GM19452 (cell line): ENCODE measurements around the gene CSH1.
A peak's percentile ranks its signal among the peaks of the same experiment; 100 is the strongest.
"Not testable (repeated sequence)": the region's sequence is repeated elsewhere in the genome, so short reads cannot be mapped to it uniquely, and the experiment has no call there.

ENCODE experiments used
- ATAC-seq: cut with Tn5 transposase; IDR thresholded peaks from one replicate; pipeline ENCODE4 v1.9.1; 2021; ENCODE audit not compliant: unreplicated experiment

Gene CSH1

GRCh38 chr17:63896524-63897354 is at the start of gene CSH1:
Gene CSH1 (minus strand): TSS chr17:63896574. CDS start chr17:63896511, 63 bp downstream.
- not testable (repeated sequence) for ATAC-seq

DNA sequence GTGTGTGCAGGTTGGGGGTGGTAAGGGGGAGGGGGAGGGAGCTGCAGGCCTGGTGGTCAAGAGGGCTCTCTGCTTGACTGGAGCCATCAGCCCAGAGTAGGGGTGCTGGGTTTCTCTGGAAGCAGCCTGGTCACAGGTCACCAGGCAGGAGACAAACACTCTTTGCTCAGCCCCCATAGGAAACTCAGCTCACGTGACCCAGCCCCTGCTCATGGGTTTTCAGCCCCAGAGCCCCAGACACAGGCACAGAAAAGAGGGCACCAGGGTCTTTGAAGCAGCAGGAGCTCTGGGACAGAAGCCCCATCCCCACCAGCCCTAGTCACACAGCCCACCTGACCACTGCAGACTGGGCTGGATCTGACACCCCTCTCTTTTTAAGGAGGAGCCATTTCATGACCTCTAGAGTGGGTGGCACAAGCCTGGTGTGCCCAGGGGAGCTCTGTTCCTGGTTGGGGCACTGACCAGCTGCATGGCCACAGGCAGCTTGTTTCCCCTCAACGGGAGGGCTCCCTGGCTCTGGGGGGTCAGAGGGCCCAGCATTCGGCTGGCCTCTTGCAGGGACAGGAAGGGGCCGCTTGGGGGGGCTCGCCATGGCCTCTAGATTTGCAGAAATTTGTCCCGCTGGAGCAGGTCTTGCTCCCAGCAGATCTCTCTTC is 49.5 kb upstream of the CSH1 start:
- ATAC-seq, result no peak

DNA sequence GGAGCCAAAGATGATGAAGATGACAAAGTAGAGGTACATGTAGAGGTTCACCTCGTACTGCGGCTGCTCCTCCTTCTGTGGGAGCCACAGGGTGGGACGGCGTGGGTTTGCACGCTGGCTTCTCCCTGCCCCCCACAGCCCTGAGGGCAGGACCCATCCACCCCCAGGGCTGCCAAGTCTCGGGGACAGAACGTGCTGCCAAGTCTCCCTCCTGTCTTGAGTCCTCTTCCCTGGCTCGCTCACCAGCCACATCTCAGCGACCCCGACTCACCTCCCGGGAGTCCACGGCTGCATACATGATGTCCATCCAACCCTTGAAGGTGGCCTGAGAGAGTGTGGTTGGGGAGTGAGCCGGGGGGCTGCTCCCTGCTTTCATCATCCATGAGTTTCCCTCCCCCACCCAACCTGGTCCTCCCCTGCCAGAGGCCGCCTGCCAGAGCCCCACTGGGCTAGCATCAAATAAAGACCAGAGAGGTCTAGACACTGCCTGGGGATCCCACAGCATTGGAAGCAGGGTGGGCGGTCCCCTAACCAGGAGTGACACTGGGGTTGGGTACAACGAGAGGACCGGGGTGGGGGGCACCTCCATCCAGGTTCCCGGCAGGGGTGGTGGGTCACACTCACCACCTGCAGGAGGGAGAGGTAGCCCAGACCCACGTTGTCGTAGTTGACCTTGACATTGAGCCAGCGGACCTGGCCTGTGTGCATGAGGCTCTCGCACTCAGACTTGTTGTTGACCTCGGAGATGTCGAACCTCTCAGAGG is 48.5 kb upstream of the CSH1 start:
- no peak for ATAC-seq

DNA sequence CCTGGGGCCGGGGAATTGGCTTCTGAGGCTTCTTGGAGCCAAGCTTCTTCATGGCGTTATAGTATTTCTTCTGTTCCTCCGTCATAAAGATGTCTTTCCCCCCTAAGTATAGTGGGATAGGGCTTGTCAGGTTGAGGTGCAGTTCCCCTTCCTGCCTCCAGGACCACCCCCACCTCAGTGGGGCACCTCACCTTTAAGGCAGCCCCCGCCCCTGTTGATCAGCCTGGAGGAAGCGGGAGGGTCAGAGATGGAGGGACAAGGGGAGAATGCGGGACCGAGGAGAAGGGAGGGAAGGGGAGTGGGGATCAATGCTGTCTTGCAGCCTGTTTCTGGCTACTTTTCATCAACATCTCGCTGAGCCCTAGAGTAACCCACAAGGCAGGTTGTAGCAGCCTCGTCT is 47.4 kb upstream of the CSH1 start:
- no peak for ATAC-seq

DNA sequence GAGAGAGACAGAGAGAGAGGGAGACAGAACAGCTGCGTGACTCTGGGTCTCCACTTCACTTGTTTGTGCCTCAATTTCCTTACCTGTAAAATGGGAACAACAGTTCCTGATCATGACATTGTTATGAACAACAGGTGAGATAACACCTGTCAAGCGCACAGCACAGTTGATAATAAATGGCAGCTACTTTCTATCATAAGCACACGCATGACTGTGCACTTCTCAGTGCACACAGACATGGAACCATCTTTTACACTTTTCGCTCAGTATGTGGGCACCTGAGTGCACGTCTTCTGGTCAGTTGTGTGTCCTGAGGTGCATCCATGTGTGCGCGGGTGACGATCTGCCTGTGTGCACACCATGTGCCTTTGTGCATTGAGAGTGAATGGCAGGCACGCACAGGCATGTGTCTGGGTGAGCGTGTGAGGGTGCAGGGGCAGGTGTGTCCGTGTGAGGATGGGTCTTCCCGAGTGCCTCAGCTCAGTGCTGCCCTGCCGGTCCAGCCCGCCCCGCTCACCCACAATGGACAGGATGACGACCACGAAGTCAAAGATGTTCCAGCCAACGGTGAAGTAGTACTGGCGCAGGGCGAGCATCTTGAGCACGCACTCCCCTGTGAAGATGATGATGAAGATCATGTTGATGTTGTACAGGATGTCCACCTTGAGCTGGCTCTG is 46.1 kb upstream of the CSH1 start:
- no peak for ATAC-seq

- no peak for ATAC-seq
These were observed 45.4 kb upstream of the CSH1 start for GRCh38 chr17:63941751-63942150.

DNA sequence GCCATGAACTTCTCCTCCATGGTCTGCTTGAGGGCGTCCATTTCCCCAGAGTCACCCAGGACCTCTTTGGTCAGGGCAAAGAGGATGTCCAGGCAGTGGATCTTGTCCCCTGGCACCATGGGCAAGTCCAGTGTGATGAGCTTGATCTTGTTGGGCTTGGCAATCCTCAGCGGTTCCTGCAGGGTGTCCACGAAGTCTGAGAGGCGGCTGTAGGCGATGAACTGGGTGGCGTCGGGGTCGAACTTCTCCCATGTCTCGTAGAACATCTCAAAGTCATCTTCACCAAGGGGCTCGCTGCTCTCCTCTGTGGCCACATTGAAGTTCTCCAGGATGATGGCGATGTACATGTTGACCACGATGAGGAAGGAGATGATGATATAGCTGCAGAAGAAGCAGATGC is 44.8 kb upstream of the CSH1 start:
- ATAC-seq, result no peak

GRCh38 chr17:63940584-63940983 is 44.2 kb upstream of the CSH1 start:
- no peak for ATAC-seq

DNA sequence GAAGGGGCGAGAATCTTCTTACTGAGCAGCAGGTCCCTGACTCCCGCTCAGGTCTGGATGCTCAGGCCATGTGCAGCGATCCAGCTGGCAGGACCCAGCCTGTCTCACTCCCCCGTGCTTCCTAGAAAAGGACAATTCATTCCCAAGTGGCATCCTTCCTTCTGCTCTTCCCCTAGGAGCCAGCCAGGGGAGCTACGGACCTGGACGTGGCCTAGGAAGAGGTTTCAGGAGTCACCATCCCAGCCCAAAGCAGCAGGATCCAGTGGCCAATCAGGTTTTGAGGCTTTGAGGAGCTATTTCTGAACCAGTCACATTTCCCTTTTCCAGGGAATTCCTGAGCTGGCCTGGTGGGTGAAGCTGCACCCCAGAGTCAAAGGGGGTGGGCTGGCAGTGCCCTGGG is 43.5 kb upstream of the CSH1 start:
- no peak for ATAC-seq

DNA sequence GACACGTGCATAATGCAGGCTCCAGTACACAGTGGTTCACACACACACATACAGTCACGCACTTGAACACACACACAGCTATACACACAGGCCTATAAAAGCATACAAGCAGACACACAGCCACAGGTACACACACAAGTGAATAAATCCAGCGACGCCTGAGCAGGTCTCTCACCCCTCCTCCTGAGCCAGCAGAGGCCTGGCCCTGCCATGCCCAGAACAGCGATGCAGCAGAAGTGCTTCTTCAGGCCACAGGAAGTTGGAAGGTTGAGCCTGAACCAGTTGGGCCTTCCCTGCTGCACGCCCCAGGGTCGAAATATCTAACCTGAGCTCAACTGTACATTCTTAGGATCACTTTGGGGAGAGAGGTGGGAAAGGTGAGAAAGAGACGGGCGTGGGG is 43.0 kb upstream of the CSH1 start:
- no peak for ATAC-seq

GRCh38 chr17:63937920-63938319 is 41.5 kb upstream of the CSH1 start:
- no peak for ATAC-seq

- no peak for ATAC-seq
These were observed 40.9 kb upstream of the CSH1 start for GRCh38 chr17:63937319-63937718.

DNA sequence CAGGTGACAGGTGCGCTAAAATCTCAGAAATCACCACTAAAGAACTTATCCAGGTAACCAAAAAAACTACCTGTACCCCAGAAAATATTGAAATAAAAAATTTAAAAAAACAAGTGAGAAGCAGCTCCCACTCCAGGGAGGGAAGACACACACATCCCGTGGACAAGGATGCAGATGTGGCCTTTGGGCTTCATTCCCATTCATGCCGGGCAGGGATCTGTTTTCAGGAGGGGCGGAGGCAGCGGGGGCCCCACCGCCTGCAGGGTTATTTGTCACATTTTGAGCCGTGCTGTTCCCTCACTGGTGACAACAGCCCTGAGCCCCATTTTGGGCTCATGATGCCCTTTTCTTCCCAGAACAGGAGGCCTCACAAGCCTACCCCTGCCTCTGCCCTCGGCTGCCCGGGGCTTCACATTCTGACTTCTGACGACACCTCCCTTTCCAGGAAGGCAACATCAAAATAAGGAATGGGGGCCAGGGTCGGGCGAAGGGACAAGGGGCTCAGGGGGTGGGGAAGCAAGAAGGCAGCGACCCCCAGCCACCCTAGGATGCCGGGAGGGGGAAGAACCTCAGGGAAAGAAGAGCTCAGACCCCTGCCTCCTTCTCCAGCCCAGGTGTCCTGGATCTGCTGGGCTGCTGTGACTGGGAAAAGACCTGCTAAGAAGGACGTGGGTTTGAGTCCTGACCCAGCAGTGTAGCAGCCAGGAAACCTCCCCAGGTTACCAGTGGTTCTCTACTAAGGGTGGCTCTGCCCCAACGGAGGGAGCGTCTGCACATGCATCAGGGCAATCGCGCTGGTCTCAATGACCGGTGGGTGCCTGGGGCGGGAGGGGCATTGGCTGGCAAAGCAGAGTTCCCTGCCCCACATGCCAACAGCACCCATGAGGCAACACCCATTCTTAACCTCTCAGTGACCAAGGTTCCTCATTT is 38.1 kb upstream of the CSH1 start:
- ATAC-seq, result no peak

- ATAC-seq, result no peak
These were observed 37.2 kb upstream of the CSH1 start for GRCh38 chr17:63933598-63933997.

- ATAC-seq, result no peak
These were observed 36.3 kb upstream of the CSH1 start for GRCh38 chr17:63932721-63933120.

GRCh38 chr17:63931981-63932561 is 35.7 kb upstream of the CSH1 start, which contains the start of gene CD79B:
Gene CD79B (minus strand): TSS chr17:63932331. CDS start chr17:63932261, 70 bp downstream.
- peak; percentile 83 for ATAC-seq

DNA sequence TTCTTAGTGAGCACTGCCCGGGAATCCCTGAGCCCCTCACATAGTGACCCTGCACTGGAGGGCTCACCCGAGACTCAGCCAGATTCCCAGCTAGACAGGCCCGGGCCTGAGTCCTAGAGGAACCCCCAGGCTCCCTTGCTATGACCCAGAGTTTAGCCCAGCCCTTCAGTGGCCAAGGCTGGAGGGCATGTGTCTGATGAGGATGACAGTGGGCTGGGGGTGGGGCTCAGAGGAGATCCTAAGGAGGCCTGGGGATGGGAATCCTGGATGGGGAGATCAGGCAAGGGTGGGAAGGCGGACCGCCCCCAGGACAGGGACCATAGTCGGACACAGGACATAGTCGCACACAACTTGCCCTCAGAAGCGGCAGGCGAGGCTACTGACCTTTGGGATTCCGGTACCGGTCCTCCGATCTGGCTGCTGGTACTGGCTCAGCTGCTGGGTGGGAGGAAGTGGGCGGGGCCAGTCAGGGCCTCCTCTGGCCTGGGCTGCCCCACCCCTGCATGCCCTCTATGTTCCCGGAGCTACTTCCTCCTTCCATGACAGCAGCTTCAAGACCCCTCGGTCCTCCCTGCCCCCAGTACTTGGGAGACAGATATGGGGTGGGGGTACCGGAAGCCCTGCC is 34.7 kb upstream of the CSH1 start:
- peak; percentile 43 for ATAC-seq

GRCh38 chr17:63929860-63930766 is 33.7 kb upstream of the CSH1 start:
- ATAC-seq, result no peak
